22Rv1 (cell line): ENCODE results near the gene ZCCHC7.

Source experiments
- ZFX ChIP-seq: fragments of 450-650 bp; IDR thresholded peaks from 2 replicates; pipeline ENCODE4 v1.6.1; 2017; ENCODE audit warnings: antibody characterized with exemption, borderline replicate concordance
- TF ChIP-seq, protein P1 (sequence below): fragments of 450-650 bp; IDR thresholded peaks from 2 replicates; pipeline ENCODE4 v1.5.1; 2017; ENCODE audit warnings: mild to moderate bottlenecking

DNA sequence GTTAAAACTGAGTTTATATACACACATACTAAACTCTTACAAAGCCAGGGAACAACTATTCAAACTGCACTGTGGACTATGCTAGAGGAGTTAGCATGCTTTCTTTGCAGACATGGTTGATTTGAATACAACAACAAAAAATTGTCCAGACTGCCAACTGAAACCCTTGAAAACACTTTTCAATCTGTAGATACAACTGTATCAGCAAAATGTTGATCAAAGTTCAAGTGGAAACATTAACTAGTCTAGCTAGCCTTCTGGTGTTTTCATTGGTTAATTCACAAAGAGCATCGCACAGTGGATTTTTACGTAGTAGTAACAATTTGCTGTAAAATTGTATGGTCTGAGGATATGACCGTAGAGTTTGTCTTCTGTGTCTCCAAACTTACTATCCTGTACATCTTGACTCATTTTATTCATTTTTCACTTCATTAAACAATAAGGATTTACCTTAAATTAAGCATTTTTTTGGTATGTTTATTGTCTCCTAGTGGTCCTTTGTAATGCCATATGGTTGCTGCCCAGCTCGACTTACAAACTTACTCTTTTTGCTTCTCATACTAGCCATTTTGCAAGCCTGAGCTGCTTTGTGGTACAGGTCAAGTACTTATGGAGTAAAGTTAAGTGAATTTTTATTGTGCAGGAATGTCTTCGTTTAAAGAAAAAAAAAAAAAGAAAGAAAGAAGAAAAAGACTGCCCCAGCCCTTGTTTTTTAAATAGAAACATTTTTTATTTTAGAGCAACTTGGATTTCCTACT, 123.4 kb downstream of the ZCCHC7 start:
- TF ChIP-seq, protein P1, sequence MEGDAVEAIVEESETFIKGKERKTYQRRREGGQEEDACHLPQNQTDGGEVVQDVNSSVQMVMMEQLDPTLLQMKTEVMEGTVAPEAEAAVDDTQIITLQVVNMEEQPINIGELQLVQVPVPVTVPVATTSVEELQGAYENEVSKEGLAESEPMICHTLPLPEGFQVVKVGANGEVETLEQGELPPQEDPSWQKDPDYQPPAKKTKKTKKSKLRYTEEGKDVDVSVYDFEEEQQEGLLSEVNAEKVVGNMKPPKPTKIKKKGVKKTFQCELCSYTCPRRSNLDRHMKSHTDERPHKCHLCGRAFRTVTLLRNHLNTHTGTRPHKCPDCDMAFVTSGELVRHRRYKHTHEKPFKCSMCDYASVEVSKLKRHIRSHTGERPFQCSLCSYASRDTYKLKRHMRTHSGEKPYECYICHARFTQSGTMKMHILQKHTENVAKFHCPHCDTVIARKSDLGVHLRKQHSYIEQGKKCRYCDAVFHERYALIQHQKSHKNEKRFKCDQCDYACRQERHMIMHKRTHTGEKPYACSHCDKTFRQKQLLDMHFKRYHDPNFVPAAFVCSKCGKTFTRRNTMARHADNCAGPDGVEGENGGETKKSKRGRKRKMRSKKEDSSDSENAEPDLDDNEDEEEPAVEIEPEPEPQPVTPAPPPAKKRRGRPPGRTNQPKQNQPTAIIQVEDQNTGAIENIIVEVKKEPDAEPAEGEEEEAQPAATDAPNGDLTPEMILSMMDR: no peak
- TF ChIP-seq ZFX: no peak
